ENCODE results near the gene ARID1A.
"Not testable (repeated sequence)": the region's sequence is repeated elsewhere in the genome, so short reads cannot be mapped to it uniquely, and the experiment has no call there.

Gene ARID1A

GRCh38 chr1:26697978-26698849 lies 2.4 kb downstream of the ARID1A start:
- peak in 1 of 2 donors; percentile 21 for DNase-seq (ENCODE audit: low read depth in 2 of 2)

- DNase-seq (ENCODE audit: low read depth in 2 of 2): no peak
Measured at GRCh38 chr1:26700711-26701110, 4.9 kb downstream of the ARID1A start.

- no peak for DNase-seq (ENCODE audit: low read depth in 2 of 2)
Measured at GRCh38 chr1:26701266-26701994, 5.6 kb downstream of the ARID1A start.

- DNase-seq (ENCODE audit: low read depth in 2 of 2): no peak
Measured at GRCh38 chr1:26701995-26702679, 6.3 kb downstream of the ARID1A start.

GRCh38 chr1:26702680-26703038 lies 6.8 kb downstream of the ARID1A start:
- peak in 1 of 2 donors; percentile 17 for DNase-seq (ENCODE audit: low read depth in 2 of 2)

- DNase-seq (ENCODE audit: low read depth in 2 of 2): no peak
Measured at GRCh38 chr1:26703478-26703877, 7.7 kb downstream of the ARID1A start.

GRCh38 chr1:26704629-26705028 lies 8.8 kb downstream of the ARID1A start:
- DNase-seq (ENCODE audit: low read depth in 2 of 2): no peak

- DNase-seq (ENCODE audit: low read depth in 2 of 2): not testable (repeated sequence)
Measured at GRCh38 chr1:26705227-26705626, 9.4 kb downstream of the ARID1A start.

GRCh38 chr1:26705788-26706311 lies 10.0 kb downstream of the ARID1A start:
- no peak for DNase-seq (ENCODE audit: low read depth in 2 of 2)

- no peak for DNase-seq (ENCODE audit: low read depth in 2 of 2)
Measured at GRCh38 chr1:26706315-26706714, 10.5 kb downstream of the ARID1A start.

GRCh38 chr1:26710811-26711210 lies 15.0 kb downstream of the ARID1A start:
- DNase-seq (ENCODE audit: low read depth in 2 of 2): no peak

GRCh38 chr1:26711777-26712176 lies 16.0 kb downstream of the ARID1A start:
- DNase-seq (ENCODE audit: low read depth in 2 of 2): no peak

- no peak for DNase-seq (ENCODE audit: low read depth in 2 of 2)
Measured at GRCh38 chr1:26717017-26717491, 21.2 kb downstream of the ARID1A start.

- no peak for DNase-seq (ENCODE audit: low read depth in 2 of 2)
Measured at GRCh38 chr1:26719205-26719604, 23.4 kb downstream of the ARID1A start.

- DNase-seq (ENCODE audit: low read depth in 2 of 2): no peak
Measured at GRCh38 chr1:26721669-26722355, 26.0 kb downstream of the ARID1A start.

GRCh38 chr1:26723013-26723991 lies 27.5 kb downstream of the ARID1A start:
- DNase-seq (ENCODE audit: low read depth in 2 of 2): peak in 1 of 2 donors; percentile 9

GRCh38 chr1:26724118-26724517 lies 28.3 kb downstream of the ARID1A start:
- no peak for DNase-seq (ENCODE audit: low read depth in 2 of 2)

GRCh38 chr1:26724926-26725325 lies 29.1 kb downstream of the ARID1A start:
- no peak for DNase-seq (ENCODE audit: low read depth in 2 of 2)

GRCh38 chr1:26725904-26726303 lies 30.1 kb downstream of the ARID1A start:
- not testable (repeated sequence) for DNase-seq (ENCODE audit: low read depth in 2 of 2)

- no peak for DNase-seq (ENCODE audit: low read depth in 2 of 2)
Measured at GRCh38 chr1:26726784-26727183, 31.0 kb downstream of the ARID1A start.

Measured in stimulated activated CD4-positive, alpha-beta T cell treated with anti-CD3 and anti-CD28 coated beads, Interleukin-1b, Interleukin-23, amount 100 ng/mL, for 4 hours (primary cell).